WTC11 (cell line): Measurements from ENCODE around the gene EIF5A2. TPM values are rescaled to one million over a fixed set of nuclear protein-coding genes. Genes with fewer than 3 reads are reported as not detected.

Source experiments
- ATAC-seq: fragments of 200-7000 bp; cut with Tn5 transposase; 2 replicates; pipeline ENCODE4 v1.10.0; 2021; ENCODE audit warnings: mild to moderate bottlenecking, moderate library complexity
- CTCF ChIA-PET: fragments of 300-600 bp; sonication (Branson Sonifier 250); formaldehyde crosslinking; loops from one replicate; lab custom pipeline; 2021; ENCODE audit warnings: antibody characterized with exemption; lab: Charles Lee
- POLR2A ChIA-PET: fragments of 350-600 bp; sonication (Branson Sonifier 250); formaldehyde crosslinking; loops from one replicate; lab custom pipeline; 2021; ENCODE audit warnings: antibody characterized with exemption; lab: Charles Lee
- DNase-seq: peaks from one replicate; pipeline ENCODE4 v3.0.0; 2021; ENCODE audit warnings: low spot score
- H3K27ac Mint-ChIP-seq: 2 replicates; pipeline ENCODE4 v1.8.0; 2021; ENCODE audit warnings: mixed read lengths
- H3K27me3 Mint-ChIP-seq: 2 replicates; pipeline ENCODE4 v1.8.0; 2021; ENCODE audit warnings: low read depth, mild to moderate bottlenecking, moderate library complexity, mixed read lengths
- H3K36me3 Mint-ChIP-seq: 2 replicates; pipeline ENCODE4 v1.8.0; 2021; ENCODE audit warnings: mixed read lengths
- H3K4me1 Mint-ChIP-seq: 2 replicates; pipeline ENCODE4 v1.8.0; 2022; ENCODE audit warnings: mixed read lengths
- H3K4me3 Mint-ChIP-seq: 2 replicates; pipeline ENCODE4 v1.8.0; 2021; ENCODE audit warnings: mild to moderate bottlenecking, moderate library complexity, mixed read lengths
- H3K9me3 Mint-ChIP-seq: 2 replicates; pipeline ENCODE4 v1.8.0; 2021; ENCODE audit warnings: mixed read lengths
- FOXJ3 ChIP-seq: sonication (generic); formaldehyde crosslinking; IDR thresholded peaks from 2 replicates; pipeline ENCODE4 v1.9.0; 2021; ENCODE audit warnings: missing genetic modification reagents, mild to moderate bottlenecking, borderline replicate concordance
- KAT7 ChIP-seq: sonication (generic); formaldehyde crosslinking; IDR thresholded peaks from 2 replicates; pipeline ENCODE4 v1.8.1; 2023; ENCODE audit warnings: missing genetic modification reagents, mild to moderate bottlenecking, borderline replicate concordance
- NFYB ChIP-seq: sonication (generic); formaldehyde crosslinking; conservative IDR thresholded peaks from 2 replicates; pipeline ENCODE4 v1.8.0; 2022; ENCODE audit warnings: low read depth, missing genetic modification reagents
- OVOL2 ChIP-seq: fragments of 250-450 bp; sonication (Bioruptor Pico); IDR thresholded peaks from 2 replicates; pipeline ENCODE4 v1.9.0; 2021; ENCODE audit warnings: mild to moderate bottlenecking, borderline replicate concordance
- SMAD3 ChIP-seq: sonication (generic); formaldehyde crosslinking; IDR thresholded peaks from 2 replicates; pipeline ENCODE4 v1.8.0; 2022; ENCODE audit warnings: missing genetic modification reagents, mild to moderate bottlenecking, borderline replicate concordance
- TEAD4 ChIP-seq: sonication (generic); formaldehyde crosslinking; IDR thresholded peaks from 2 replicates; pipeline ENCODE4 v1.8.0; 2022; ENCODE audit warnings: mild to moderate bottlenecking, missing genetic modification reagents
- TP53 ChIP-seq: sonication (generic); formaldehyde crosslinking; IDR thresholded peaks from 2 replicates; pipeline ENCODE4 v1.8.1; 2023; ENCODE audit warnings: mild to moderate bottlenecking, missing genetic modification reagents
- ZNF219 ChIP-seq: sonication (generic); formaldehyde crosslinking; IDR thresholded peaks from 2 replicates; pipeline ENCODE4 v1.8.0; 2023; ENCODE audit warnings: missing genetic modification reagents, mild to moderate bottlenecking, borderline replicate concordance
- ZNF317 ChIP-seq: sonication (generic); formaldehyde crosslinking; IDR thresholded peaks from 2 replicates; pipeline ENCODE4 v1.8.1; 2023; ENCODE audit warnings: low read depth, mild to moderate bottlenecking, moderate library complexity, missing genetic modification reagents, borderline replicate concordance
- total RNA-seq: library from RNA; stranded (reverse); gene quantifications from 3 replicates; pipeline ENCODE4 v1.2.3, GENCODE V29; 2021
- TF ChIP-seq, protein P1 (sequence below): sonication (generic); formaldehyde crosslinking; IDR thresholded peaks from 2 replicates; pipeline ENCODE4 v1.8.1; 2022; ENCODE audit warnings: mild to moderate bottlenecking, missing genetic modification reagents, moderate library complexity, borderline replicate concordance
- TF ChIP-seq, protein P2 (sequence below): sonication (generic); formaldehyde crosslinking; IDR thresholded peaks from 2 replicates; pipeline ENCODE4 v1.8.1; 2023; ENCODE audit warnings: mild to moderate bottlenecking, missing genetic modification reagents
- TF ChIP-seq, protein P3 (sequence below): sonication (generic); formaldehyde crosslinking; IDR thresholded peaks from 2 replicates; pipeline ENCODE4 v1.8.0; 2022; ENCODE audit warnings: mild to moderate bottlenecking, missing genetic modification reagents
- TF ChIP-seq, protein P4 (sequence below): sonication (generic); formaldehyde crosslinking; IDR thresholded peaks from 2 replicates; pipeline ENCODE4 v1.8.1; 2023; ENCODE audit warnings: mild to moderate bottlenecking, missing genetic modification reagents, borderline replicate concordance
- TF ChIP-seq, protein P5 (sequence below): sonication (generic); formaldehyde crosslinking; IDR thresholded peaks from 2 replicates; pipeline ENCODE4 v1.8.1; 2023; ENCODE audit warnings: mild to moderate bottlenecking, missing genetic modification reagents, moderate library complexity
- TF ChIP-seq, protein P6 (sequence below): sonication (generic); formaldehyde crosslinking; IDR thresholded peaks from 2 replicates; pipeline ENCODE4 v1.8.0; 2023; ENCODE audit warnings: missing genetic modification reagents, mild to moderate bottlenecking, borderline replicate concordance
- TF ChIP-seq, protein P7 (sequence below): sonication (generic); formaldehyde crosslinking; conservative IDR thresholded peaks from 2 replicates; pipeline ENCODE4 v1.8.1; 2023; ENCODE audit warnings: mild to moderate bottlenecking, low read depth, missing genetic modification reagents, moderate library complexity
- TF ChIP-seq, protein P8 (sequence below): sonication (generic); formaldehyde crosslinking; IDR thresholded peaks from 2 replicates; pipeline ENCODE4 v1.8.1; 2023; ENCODE audit warnings: mild to moderate bottlenecking, moderate library complexity, missing genetic modification reagents

Gene EIF5A2
- total RNA-seq, 1 experiment from 2014 or later = 7.6 TPM

DNA sequence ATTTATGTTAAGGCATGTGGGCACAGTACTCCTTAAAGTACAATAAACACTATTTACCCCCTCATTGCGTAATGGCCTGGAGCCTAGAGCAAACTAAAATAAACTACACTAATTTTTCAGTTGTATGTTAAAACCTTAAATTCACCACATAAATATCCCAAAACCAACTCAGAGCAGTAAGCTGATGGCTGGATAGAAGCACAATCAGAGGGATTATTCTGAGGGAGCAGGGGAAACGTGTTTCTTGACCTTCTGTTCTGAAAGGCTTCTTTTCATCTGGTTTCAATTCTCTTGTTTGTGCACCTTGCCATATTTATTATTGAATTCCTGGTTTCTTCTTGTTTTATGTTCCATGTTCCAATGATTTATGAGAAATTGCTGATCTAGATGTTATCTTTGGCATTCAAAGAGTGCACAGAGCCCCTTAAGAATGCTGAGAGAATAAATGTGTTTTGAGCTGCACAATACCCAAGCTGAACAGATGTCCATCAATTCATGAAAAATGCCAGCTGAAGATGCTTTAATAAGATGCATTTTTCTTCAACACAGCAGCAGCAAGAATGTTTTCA, 68.1 kb downstream of the EIF5A2 start:
- DNase-seq = no peak
- CTCF ChIA-PET = interaction anchor here (1.0 kb wide), 1 partner anchor 28 kb away, joined by 3 read pairs; no protein-coding TSS in a partner anchor
- ATAC-seq = no peak
- H3K4me1 Mint-ChIP-seq = peaks cover 42% of the 10 kb centered on the region
- peaks cover 21% of the 10 kb centered on the region for H3K9me3 Mint-ChIP-seq
- POLR2A ChIA-PET = no interaction called here
- H3K27ac Mint-ChIP-seq = no peak overlapping the region
- no peak overlapping the region for H3K4me3 Mint-ChIP-seq
- TF ChIP-seq, protein P1, sequence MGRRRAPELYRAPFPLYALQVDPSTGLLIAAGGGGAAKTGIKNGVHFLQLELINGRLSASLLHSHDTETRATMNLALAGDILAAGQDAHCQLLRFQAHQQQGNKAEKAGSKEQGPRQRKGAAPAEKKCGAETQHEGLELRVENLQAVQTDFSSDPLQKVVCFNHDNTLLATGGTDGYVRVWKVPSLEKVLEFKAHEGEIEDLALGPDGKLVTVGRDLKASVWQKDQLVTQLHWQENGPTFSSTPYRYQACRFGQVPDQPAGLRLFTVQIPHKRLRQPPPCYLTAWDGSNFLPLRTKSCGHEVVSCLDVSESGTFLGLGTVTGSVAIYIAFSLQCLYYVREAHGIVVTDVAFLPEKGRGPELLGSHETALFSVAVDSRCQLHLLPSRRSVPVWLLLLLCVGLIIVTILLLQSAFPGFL (CRISPR knock-in tag) = no peak
- TF ChIP-seq KAT7 (CRISPR knock-in tag) = no peak
- no peak for TF ChIP-seq TEAD4 (CRISPR knock-in tag)
- TF ChIP-seq, protein P2, sequence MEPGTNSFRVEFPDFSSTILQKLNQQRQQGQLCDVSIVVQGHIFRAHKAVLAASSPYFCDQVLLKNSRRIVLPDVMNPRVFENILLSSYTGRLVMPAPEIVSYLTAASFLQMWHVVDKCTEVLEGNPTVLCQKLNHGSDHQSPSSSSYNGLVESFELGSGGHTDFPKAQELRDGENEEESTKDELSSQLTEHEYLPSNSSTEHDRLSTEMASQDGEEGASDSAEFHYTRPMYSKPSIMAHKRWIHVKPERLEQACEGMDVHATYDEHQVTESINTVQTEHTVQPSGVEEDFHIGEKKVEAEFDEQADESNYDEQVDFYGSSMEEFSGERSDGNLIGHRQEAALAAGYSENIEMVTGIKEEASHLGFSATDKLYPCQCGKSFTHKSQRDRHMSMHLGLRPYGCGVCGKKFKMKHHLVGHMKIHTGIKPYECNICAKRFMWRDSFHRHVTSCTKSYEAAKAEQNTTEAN = no peak
- TF ChIP-seq, protein P3, sequence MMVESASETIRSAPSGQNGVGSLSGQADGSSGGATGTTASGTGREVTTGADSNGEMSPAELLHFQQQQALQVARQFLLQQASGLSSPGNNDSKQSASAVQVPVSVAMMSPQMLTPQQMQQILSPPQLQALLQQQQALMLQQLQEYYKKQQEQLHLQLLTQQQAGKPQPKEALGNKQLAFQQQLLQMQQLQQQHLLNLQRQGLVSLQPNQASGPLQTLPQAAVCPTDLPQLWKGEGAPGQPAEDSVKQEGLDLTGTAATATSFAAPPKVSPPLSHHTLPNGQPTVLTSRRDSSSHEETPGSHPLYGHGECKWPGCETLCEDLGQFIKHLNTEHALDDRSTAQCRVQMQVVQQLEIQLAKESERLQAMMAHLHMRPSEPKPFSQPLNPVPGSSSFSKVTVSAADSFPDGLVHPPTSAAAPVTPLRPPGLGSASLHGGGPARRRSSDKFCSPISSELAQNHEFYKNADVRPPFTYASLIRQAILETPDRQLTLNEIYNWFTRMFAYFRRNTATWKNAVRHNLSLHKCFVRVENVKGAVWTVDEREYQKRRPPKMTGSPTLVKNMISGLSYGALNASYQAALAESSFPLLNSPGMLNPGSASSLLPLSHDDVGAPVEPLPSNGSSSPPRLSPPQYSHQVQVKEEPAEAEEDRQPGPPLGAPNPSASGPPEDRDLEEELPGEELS = no peak
- TF ChIP-seq, protein P4, sequence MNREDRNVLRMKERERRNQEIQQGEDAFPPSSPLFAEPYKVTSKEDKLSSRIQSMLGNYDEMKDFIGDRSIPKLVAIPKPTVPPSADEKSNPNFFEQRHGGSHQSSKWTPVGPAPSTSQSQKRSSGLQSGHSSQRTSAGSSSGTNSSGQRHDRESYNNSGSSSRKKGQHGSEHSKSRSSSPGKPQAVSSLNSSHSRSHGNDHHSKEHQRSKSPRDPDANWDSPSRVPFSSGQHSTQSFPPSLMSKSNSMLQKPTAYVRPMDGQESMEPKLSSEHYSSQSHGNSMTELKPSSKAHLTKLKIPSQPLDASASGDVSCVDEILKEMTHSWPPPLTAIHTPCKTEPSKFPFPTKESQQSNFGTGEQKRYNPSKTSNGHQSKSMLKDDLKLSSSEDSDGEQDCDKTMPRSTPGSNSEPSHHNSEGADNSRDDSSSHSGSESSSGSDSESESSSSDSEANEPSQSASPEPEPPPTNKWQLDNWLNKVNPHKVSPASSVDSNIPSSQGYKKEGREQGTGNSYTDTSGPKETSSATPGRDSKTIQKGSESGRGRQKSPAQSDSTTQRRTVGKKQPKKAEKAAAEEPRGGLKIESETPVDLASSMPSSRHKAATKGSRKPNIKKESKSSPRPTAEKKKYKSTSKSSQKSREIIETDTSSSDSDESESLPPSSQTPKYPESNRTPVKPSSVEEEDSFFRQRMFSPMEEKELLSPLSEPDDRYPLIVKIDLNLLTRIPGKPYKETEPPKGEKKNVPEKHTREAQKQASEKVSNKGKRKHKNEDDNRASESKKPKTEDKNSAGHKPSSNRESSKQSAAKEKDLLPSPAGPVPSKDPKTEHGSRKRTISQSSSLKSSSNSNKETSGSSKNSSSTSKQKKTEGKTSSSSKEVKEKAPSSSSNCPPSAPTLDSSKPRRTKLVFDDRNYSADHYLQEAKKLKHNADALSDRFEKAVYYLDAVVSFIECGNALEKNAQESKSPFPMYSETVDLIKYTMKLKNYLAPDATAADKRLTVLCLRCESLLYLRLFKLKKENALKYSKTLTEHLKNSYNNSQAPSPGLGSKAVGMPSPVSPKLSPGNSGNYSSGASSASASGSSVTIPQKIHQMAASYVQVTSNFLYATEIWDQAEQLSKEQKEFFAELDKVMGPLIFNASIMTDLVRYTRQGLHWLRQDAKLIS (CRISPR knock-in tag) = no peak
- no peak for TF ChIP-seq FOXJ3 (CRISPR knock-in tag)
- TF ChIP-seq, protein P5, sequence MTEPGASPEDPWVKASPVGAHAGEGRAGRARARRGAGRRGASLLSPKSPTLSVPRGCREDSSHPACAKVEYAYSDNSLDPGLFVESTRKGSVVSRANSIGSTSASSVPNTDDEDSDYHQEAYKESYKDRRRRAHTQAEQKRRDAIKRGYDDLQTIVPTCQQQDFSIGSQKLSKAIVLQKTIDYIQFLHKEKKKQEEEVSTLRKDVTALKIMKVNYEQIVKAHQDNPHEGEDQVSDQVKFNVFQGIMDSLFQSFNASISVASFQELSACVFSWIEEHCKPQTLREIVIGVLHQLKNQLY (CRISPR knock-in tag) = no peak
- TF ChIP-seq, protein P6, sequence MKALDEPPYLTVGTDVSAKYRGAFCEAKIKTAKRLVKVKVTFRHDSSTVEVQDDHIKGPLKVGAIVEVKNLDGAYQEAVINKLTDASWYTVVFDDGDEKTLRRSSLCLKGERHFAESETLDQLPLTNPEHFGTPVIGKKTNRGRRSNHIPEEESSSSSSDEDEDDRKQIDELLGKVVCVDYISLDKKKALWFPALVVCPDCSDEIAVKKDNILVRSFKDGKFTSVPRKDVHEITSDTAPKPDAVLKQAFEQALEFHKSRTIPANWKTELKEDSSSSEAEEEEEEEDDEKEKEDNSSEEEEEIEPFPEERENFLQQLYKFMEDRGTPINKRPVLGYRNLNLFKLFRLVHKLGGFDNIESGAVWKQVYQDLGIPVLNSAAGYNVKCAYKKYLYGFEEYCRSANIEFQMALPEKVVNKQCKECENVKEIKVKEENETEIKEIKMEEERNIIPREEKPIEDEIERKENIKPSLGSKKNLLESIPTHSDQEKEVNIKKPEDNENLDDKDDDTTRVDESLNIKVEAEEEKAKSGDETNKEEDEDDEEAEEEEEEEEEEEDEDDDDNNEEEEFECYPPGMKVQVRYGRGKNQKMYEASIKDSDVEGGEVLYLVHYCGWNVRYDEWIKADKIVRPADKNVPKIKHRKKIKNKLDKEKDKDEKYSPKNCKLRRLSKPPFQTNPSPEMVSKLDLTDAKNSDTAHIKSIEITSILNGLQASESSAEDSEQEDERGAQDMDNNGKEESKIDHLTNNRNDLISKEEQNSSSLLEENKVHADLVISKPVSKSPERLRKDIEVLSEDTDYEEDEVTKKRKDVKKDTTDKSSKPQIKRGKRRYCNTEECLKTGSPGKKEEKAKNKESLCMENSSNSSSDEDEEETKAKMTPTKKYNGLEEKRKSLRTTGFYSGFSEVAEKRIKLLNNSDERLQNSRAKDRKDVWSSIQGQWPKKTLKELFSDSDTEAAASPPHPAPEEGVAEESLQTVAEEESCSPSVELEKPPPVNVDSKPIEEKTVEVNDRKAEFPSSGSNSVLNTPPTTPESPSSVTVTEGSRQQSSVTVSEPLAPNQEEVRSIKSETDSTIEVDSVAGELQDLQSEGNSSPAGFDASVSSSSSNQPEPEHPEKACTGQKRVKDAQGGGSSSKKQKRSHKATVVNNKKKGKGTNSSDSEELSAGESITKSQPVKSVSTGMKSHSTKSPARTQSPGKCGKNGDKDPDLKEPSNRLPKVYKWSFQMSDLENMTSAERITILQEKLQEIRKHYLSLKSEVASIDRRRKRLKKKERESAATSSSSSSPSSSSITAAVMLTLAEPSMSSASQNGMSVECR (CRISPR knock-in tag) = no peak
- no peak for TF ChIP-seq TP53 (CRISPR knock-in tag)
- TF ChIP-seq, protein P7, sequence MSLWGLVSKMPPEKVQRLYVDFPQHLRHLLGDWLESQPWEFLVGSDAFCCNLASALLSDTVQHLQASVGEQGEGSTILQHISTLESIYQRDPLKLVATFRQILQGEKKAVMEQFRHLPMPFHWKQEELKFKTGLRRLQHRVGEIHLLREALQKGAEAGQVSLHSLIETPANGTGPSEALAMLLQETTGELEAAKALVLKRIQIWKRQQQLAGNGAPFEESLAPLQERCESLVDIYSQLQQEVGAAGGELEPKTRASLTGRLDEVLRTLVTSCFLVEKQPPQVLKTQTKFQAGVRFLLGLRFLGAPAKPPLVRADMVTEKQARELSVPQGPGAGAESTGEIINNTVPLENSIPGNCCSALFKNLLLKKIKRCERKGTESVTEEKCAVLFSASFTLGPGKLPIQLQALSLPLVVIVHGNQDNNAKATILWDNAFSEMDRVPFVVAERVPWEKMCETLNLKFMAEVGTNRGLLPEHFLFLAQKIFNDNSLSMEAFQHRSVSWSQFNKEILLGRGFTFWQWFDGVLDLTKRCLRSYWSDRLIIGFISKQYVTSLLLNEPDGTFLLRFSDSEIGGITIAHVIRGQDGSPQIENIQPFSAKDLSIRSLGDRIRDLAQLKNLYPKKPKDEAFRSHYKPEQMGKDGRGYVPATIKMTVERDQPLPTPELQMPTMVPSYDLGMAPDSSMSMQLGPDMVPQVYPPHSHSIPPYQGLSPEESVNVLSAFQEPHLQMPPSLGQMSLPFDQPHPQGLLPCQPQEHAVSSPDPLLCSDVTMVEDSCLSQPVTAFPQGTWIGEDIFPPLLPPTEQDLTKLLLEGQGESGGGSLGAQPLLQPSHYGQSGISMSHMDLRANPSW (CRISPR knock-in tag) = no peak
- TF ChIP-seq NFYB (CRISPR knock-in tag) = no peak
- no peak for TF ChIP-seq ZNF219
- TF ChIP-seq OVOL2 = no peak
- no peak for TF ChIP-seq SMAD3 (CRISPR knock-in tag)
- TF ChIP-seq, protein P8, sequence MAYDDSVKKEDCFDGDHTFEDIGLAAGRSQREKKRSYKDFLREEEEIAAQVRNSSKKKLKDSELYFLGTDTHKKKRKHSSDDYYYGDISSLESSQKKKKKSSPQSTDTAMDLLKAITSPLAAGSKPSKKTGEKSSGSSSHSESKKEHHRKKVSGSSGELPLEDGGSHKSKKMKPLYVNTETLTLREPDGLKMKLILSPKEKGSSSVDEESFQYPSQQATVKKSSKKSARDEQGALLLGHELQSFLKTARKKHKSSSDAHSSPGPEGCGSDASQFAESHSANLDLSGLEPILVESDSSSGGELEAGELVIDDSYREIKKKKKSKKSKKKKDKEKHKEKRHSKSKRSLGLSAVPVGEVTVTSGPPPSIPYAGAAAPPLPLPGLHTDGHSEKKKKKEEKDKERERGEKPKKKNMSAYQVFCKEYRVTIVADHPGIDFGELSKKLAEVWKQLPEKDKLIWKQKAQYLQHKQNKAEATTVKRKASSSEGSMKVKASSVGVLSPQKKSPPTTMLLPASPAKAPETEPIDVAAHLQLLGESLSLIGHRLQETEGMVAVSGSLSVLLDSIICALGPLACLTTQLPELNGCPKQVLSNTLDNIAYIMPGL (CRISPR knock-in tag) = no peak
- no peak for TF ChIP-seq ZNF317 (CRISPR knock-in tag)
- no peaks in the 10 kb centered on the region; the same call in none of the 2 replicates for H3K27me3 Mint-ChIP-seq
- peaks cover 10% of the 10 kb centered on the region for H3K36me3 Mint-ChIP-seq
